Endothelial cell of umbilical vein (primary cell): ENCODE results near the gene APBA2.

Source experiments
- EZH2 ChIP-seq: IDR thresholded peaks from 2 replicates; pipeline ENCODE4 v1.6.1; 2012; ENCODE audit warnings: borderline replicate concordance, low read depth, mild to moderate bottlenecking, moderate library complexity, low read length, inconsistent platforms; ENCODE audit not compliant: severe bottlenecking
- FOS ChIP-seq: IDR thresholded peaks from 2 replicates; pipeline ENCODE4 v1.6.1; 2011; ENCODE audit warnings: mild to moderate bottlenecking, low read length, moderate library complexity, borderline replicate concordance; ENCODE audit not compliant: insufficient read depth
- JUN ChIP-seq: IDR thresholded peaks from 2 replicates; pipeline ENCODE4 v1.6.1; 2011; ENCODE audit warnings: borderline replicate concordance, low read depth; ENCODE audit not compliant: insufficient read length, insufficient read depth
- POLR2A ChIP-seq: IDR thresholded peaks from 2 replicates; pipeline ENCODE4 v1.6.1; 2012; ENCODE audit warnings: low read depth, mild to moderate bottlenecking, control low read depth, low read length
- TF ChIP-seq, protein P1 (sequence below), 2 donors: IDR thresholded peaks; 1 replicate in 1 of 2; 2 replicates in 1 of 2; pipeline ENCODE4 v1.5.1; 2011; ENCODE audit warnings: low read length in 2 of 2, mild to moderate bottlenecking in 2 of 2, moderate library complexity in 2 of 2, control low read depth in 1 of 2, inconsistent platforms in 1 of 2, low read depth in 1 of 2; ENCODE audit not compliant: insufficient read depth in 1 of 2; ENCODE audit errors: extremely low read depth in 1 of 2

DNA sequence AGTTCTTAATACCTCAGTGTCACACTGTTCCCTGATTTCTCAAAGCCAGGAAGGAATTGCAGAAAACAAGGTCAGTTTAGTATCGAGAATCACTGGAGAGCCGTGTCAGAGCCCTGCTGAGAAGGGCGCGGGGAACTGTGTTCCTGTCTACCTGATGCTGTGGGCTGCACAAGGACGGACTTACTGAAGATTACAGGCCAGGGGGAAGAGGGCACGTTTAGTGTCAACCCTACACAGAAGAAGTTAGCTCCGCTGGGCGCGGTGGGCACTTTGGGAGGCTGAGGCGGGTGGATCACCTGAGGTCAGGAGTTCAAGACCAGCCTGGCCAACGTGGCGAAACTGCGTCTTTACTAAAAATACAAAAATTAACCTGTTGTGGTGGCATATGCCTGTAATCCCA lies 104.1 kb downstream of the APBA2 start:
- TF ChIP-seq POLR2A (no peak), FOS (no peak), JUN (no peak), EZH2 (no peak)
- TF ChIP-seq, protein P1, sequence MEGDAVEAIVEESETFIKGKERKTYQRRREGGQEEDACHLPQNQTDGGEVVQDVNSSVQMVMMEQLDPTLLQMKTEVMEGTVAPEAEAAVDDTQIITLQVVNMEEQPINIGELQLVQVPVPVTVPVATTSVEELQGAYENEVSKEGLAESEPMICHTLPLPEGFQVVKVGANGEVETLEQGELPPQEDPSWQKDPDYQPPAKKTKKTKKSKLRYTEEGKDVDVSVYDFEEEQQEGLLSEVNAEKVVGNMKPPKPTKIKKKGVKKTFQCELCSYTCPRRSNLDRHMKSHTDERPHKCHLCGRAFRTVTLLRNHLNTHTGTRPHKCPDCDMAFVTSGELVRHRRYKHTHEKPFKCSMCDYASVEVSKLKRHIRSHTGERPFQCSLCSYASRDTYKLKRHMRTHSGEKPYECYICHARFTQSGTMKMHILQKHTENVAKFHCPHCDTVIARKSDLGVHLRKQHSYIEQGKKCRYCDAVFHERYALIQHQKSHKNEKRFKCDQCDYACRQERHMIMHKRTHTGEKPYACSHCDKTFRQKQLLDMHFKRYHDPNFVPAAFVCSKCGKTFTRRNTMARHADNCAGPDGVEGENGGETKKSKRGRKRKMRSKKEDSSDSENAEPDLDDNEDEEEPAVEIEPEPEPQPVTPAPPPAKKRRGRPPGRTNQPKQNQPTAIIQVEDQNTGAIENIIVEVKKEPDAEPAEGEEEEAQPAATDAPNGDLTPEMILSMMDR (IDR thresholded peaks at IDR 0.05; ENCODE audit: extremely low read depth in 1 of 2, insufficient read depth in 1 of 2, low read depth in 1 of 2, low read length in 2 of 2): no peak
